GM12878 (cell line): Measurements from ENCODE around the gene ISCU. TPM values are rescaled to one million over a fixed set of nuclear protein-coding genes. Genes with fewer than 3 reads are reported as not detected.

Source experiments
- ATAC-seq: fragments of 200-7000 bp; cut with Tn5 transposase; 3 replicates; pipeline ENCODE4 v1.9.1; 2020; ENCODE audit warnings: mild to moderate bottlenecking, moderate library complexity
- BruUV-seq: library from RNA; stranded (reverse); fragments of 400-500 nt; replicated peaks from 2 replicates; lab custom pipeline; 2021; lab: Mats Ljungman, UMichigan
- CTCF ChIA-PET: fragments of 300-600 bp; sonication (Branson Sonifier 250); formaldehyde crosslinking; extraction: SDS; loops from one replicate; lab custom pipeline; 2021; ENCODE audit warnings: inconsistent platforms; lab: Yijun Ruan, JAX
- POLR2A ChIA-PET: fragments of 350-600 bp; formaldehyde crosslinking; extraction: SDS; loops from one replicate; lab custom pipeline; 2021; ENCODE audit warnings: inconsistent platforms; lab: Charles Lee
- RAD21 ChIA-PET: fragments of 300-600 bp; sonication (Branson Sonifier 250); formaldehyde crosslinking; loops from one replicate; lab custom pipeline; 2023; ENCODE audit warnings: antibody characterized with exemption; ENCODE audit not compliant: unreplicated experiment; lab: Charles Lee
- SMC1A ChIA-PET: fragments of 300-600 bp; sonication (Branson Sonifier 250); formaldehyde crosslinking; loops from one replicate; lab custom pipeline; 2023; ENCODE audit not compliant: unreplicated experiment, uncharacterized antibody; lab: Charles Lee
- DNase-seq: peaks from one replicate; pipeline ENCODE4 v3.0.0-alpha.2; 2011; ENCODE audit warnings: low read depth, low spot score
- FAIRE-seq: peaks from 3 replicates; lab custom pipeline; 2011; peaks lifted over from hg19 to GRCh38; lab: Jason Lieb, UNC
- H2AFZ ChIP-seq: 2 replicates; pipeline ENCODE4 v1.6.0; 2011; ENCODE audit warnings: low read depth, low read length, control low read depth; ENCODE audit not compliant: control insufficient read depth
- H3K27ac ChIP-seq: 2 replicates; pipeline ENCODE4 v1.5.1; 2011; ENCODE audit warnings: control low read depth; ENCODE audit not compliant: control insufficient read depth, insufficient read depth
- H3K27me3 ChIP-seq, 2 experiments: replicated peaks in 1 of 2; 2 replicates each; pipeline versions ENCODE4 v1.6.0 to v1.6.1; 2011; ENCODE audit warnings: low read length in 1 of 2; ENCODE audit not compliant: control insufficient read depth in 2 of 2, insufficient read depth in 2 of 2
- H3K36me3 ChIP-seq, 2 experiments: 2 replicates each; pipeline ENCODE4 v1.5.1; 2011; ENCODE audit warnings: low read length in 1 of 2; ENCODE audit not compliant: control insufficient read depth in 2 of 2, insufficient read depth in 2 of 2
- H3K4me1 ChIP-seq: 2 replicates; pipeline ENCODE4 v1.6.1; 2011; ENCODE audit warnings: mild to moderate bottlenecking, low read length, moderate library complexity, mixed read lengths; ENCODE audit not compliant: control insufficient read depth, insufficient read depth
- H3K4me2 ChIP-seq: 2 replicates; pipeline ENCODE4 v1.6.0; 2011; ENCODE audit warnings: control low read depth; ENCODE audit not compliant: control insufficient read depth, insufficient read depth
- H3K4me3 ChIP-seq: fragments of 200-600 bp; sonication (generic); 2 replicates; pipeline ENCODE4 v1.5.1; 2016
- H3K79me2 ChIP-seq: 2 replicates; pipeline ENCODE4 v1.6.0; 2011; ENCODE audit warnings: low read length; ENCODE audit not compliant: control insufficient read depth, insufficient read depth
- H3K9ac ChIP-seq: 2 replicates; pipeline ENCODE4 v1.8.0; 2011; ENCODE audit warnings: low read length, control low read depth, mixed read lengths; ENCODE audit not compliant: control insufficient read depth, insufficient read depth
- H3K9me3 ChIP-seq: replicated peaks from 3 replicates; pipeline ENCODE4 v1.5.1; 2011; ENCODE audit warnings: mild to moderate bottlenecking, low read length; ENCODE audit not compliant: control insufficient read depth, insufficient read depth
- H4K20me1 ChIP-seq: 2 replicates; pipeline ENCODE4 v1.6.0; 2011; ENCODE audit not compliant: control insufficient read depth, insufficient read depth
- ETV6 ChIP-seq, 2 experiments: fragments of 450-650 bp in 1 of 2; IDR thresholded peaks in 1 of 2; conservative IDR thresholded peaks in 1 of 2; 2 replicates each; pipeline ENCODE4 v1.6.1; 2014; ENCODE audit warnings: antibody characterized with exemption in 1 of 2, borderline replicate concordance in 1 of 2, low read depth in 1 of 2, mild to moderate bottlenecking in 1 of 2, moderate library complexity in 1 of 2
- RELB ChIP-seq: fragments of 450-650 bp; IDR thresholded peaks from 2 replicates; pipeline ENCODE4 v1.6.1; 2017; ENCODE audit warnings: low read depth, mild to moderate bottlenecking, moderate library complexity
- ZZZ3 ChIP-seq: IDR thresholded peaks from 2 replicates; pipeline ENCODE4 v1.6.1; 2011; ENCODE audit warnings: low read depth; ENCODE audit not compliant: control insufficient read depth, insufficient read length
- WGBS: methylation state at CpG from one replicate; pipeline ENCODE4 v1.1.6; 2016; ENCODE audit warnings: low lambda C conversion rate; ENCODE audit not compliant: insufficient replicate concordance, insufficient coverage; ENCODE audit errors: missing lambda C conversion rate; 5-methylcytosine and 5-hydroxymethylcytosine counted together
- in situ Hi-C: fragments of 300-500 bp; cut with MboI; formaldehyde crosslinking; loops from 9 replicates; pipeline ENCODE4 v1.14.3; 2018; ENCODE audit warnings: mixed read lengths
- intact Hi-C: fragments of 100-400 bp; cut with micrococcal nuclease; formaldehyde crosslinking; loops from one replicate; pipeline ENCODE4 v1.14.2; 2022; ENCODE audit not compliant: unreplicated experiment
- polyA plus RNA-seq, 11 experiments: library from polyadenylated mRNA; depleted of rRNA in 4 of 11; unstranded in 6 of 11; stranded (reverse) in 5 of 11; fragments of >200 nt; fragmentation: Nextera tagmentation in 4 of 11; fragmentation: Illumina TruSeq in 1 of 11; extraction: Ambion mirVana in 4 of 11; extraction: Trizol in 1 of 11; gene quantifications; 1 replicate in 1 of 11; 2 replicates in 10 of 11; pipeline versions ENCODE4 v1.2.1 to v1.2.3, GENCODE V29; 2011 to 2016; ENCODE audit warnings: inconsistent platforms in 2 of 11, missing spikeins in 2 of 11, low read depth in 1 of 11
- total RNA-seq, 4 experiments: library from RNA; depleted of rRNA in 3 of 4; stranded (reverse); fragments of >200 nt in 3 of 4; fragmentation: Illumina TruSeq in 1 of 4; extraction: Trizol in 1 of 4; gene quantifications; 2 replicates each; pipeline versions ENCODE4 v1.2.1 to v1.2.3, GENCODE V29; 2013 to 2021

ISCU gene
- total and polyA plus RNA-seq, 10 of the 15 experiments (the other 5 are each of a cell fraction or from before 2014, with no cell fraction given) = 32.8 to 260 (median 127) TPM

- no peak overlapping the region for H3K4me2 ChIP-seq
- H3K9ac ChIP-seq = no peak overlapping the region
- H2AFZ ChIP-seq = no peak overlapping the region
- no peaks in the 10 kb centered on the region for H3K36me3 ChIP-seq
- no peak for TF ChIP-seq ETV6 (conservative IDR thresholded peaks at IDR 0.05 in 1 of 2, IDR thresholded peaks at IDR 0.05 in 1 of 2; ENCODE audit: borderline replicate concordance in 1 of 2, low read depth in 1 of 2)
- no peak for TF ChIP-seq RELB
- no peak for TF ChIP-seq ZZZ3
- no peaks in the 10 kb centered on the region for H3K27me3 ChIP-seq
- H3K27ac ChIP-seq = no peak overlapping the region
- no peaks in the 10 kb centered on the region for H3K4me1 ChIP-seq
- H4K20me1 ChIP-seq = no peaks in the 10 kb centered on the region
- ChIA-PET SMC1A (interaction anchor here (1.0 to 1.5 kb wide), 6 partner anchors 10 to 26 kb away, joined by 3 to 5 read pairs (median 3); no protein-coding TSS in a partner anchor), RAD21 (no interaction called here), CTCF (interaction anchor here (1.1 kb wide), 2 partner anchors 14 to 23 kb away, joined by 3 read pairs; no protein-coding TSS in a partner anchor), POLR2A (no interaction called here)
- DNase-seq = no peak
- in situ Hi-C loops (no loop called here), intact Hi-C loops (no loop called here)
- no peak for FAIRE-seq
- no peak for ATAC-seq
- H3K79me2 ChIP-seq = no peaks in the 10 kb centered on the region
- no TSS peak for BruUV-seq
- 74% methylated on average over 10 of the region's 10 CpGs for WGBS
- H3K4me3 ChIP-seq = no peak overlapping the region
- H3K9me3 ChIP-seq = no peaks in the 10 kb centered on the region
Observed at GRCh38 chr12:108594323-108594903, 32.0 kb downstream of the ISCU start.
